T47D (cell line): Measurements from ENCODE around the gene STRIP2.
"Not testable (repeated sequence)": the region's sequence is repeated elsewhere in the genome, so short reads cannot be mapped to it uniquely, and the experiment has no call there.

Source experiments
- DNase-seq, 2 experiments: peaks; one replicate each; pipeline versions ENCODE4 v3.0.0 to v3.0.0-alpha.2; 2011 to 2012; ENCODE audit warnings: low read depth in 1 of 2, low spot score in 1 of 2
- JUND ChIP-seq: IDR thresholded peaks from 2 replicates; pipeline ENCODE4 v1.6.1; 2012; ENCODE audit warnings: low read depth
- in situ Hi-C: cut with HindIII; loops from 2 replicates; pipeline ENCODE4 v1.10.0; 2016; ENCODE audit warnings: low sequenced_read_pairs, low pct_unique_long_range_greater_than_20kb

STRIP2 gene

DNA sequence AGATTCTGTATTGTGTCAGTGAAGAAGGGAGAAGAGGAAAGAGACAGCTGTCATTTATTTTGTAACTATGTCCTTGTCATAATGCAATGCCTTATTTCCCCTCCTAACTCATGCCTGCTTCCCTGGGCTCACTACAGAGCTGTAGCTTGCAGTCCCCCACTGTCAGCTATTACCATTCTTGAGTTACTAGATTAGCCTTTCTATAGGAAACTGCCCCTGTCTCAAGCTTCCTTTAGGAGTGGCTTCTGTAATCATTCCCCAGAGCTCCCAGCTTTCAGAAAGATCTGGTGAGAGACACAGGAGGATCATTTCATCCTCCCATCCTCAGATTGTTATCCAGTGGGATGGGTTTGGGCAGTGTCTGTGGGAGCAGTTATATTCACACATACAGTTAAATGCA is 35.7 kb downstream of the STRIP2 start:
- TF ChIP-seq JUND, result no peak
- DNase-seq, result no peak
- in situ Hi-C loops, result no loop called here

DNA sequence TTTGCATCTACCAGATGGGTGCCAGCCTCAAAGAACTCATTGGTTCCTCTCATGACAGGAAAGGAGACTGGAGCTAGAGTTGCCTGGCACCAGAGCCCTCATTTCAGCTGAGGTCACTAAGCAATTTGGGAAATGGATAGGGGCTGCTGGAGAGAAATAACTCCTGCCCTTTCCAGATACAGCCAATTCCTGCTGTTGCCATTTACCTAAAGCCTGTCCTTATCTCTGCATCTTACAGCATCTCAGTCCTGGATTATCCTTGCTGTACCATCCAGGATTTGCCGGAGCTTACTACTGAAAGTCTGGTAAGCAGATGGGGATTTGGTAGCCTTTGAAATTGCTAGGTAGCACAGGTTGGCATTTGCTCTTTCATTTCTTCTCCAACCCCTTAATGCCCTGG is 36.2 kb downstream of the STRIP2 start:
- in situ Hi-C loops, result no loop called here
- DNase-seq, result no peak
- no peak for TF ChIP-seq JUND

DNA sequence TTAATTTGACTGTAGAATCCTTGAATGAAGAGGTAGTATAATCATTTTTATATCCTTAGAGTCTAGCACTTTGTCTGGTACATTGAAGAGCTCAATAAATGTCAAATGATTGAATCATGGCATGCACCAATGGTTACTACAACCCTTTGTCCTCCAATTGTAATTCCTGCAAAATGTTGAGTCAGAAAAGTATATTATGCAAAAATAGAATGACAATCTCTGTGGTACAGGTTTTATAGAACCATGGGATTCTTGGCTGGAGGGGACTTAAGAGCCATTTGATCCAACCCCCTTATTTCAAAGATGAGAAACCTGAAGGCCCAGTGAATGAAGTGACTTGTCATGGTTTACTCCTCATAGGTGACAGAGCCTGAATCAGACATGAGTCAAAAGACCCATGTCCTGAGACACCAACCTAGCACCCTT is 37.2 kb downstream of the STRIP2 start:
- in situ Hi-C loops, result no loop called here
- no peak for DNase-seq
- TF ChIP-seq JUND, result no peak

DNA sequence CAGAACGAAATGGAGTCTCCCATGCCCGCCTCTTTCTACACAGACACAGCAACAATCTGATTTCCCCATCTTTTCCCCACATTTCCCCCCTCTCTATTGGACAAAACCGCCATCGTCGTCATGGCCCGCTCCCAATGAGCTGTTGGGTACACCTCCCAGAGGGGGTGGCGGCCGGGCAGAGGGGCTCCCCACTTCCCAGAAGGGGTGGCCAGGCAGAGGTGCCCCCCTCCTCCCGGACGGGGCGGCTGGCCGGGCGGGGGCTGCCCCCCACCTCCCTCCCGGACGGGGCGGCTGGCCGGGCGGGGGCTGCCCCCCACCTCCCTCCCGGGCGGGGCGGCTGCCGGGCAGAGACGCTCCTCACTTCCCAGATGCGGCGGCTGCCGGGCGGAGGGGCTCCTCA is 41.7 kb downstream of the STRIP2 start:
- DNase-seq, in situ Hi-C loops: not testable (repeated sequence)

DNA sequence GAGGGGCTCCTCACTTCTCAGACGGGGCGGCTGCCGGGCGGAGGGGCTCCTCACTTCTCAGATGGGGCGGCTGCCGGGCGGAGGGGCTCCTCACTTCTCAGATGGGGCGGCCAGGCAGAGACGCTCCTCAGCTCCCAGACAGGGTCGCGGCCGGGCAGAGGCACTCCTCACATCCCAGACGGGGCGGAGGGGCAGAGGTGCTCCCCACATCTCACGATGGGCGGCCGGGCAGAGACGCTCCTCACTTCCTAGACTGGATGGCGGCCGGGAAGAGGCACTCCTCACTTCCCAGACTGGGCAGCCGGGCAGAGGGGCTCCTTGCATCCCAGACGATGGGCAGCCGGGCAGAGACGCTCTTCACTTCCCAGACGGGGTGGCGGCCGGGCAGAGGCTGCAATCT is 42.2 kb downstream of the STRIP2 start:
- in situ Hi-C loops, DNase-seq: not testable (repeated sequence)

DNA sequence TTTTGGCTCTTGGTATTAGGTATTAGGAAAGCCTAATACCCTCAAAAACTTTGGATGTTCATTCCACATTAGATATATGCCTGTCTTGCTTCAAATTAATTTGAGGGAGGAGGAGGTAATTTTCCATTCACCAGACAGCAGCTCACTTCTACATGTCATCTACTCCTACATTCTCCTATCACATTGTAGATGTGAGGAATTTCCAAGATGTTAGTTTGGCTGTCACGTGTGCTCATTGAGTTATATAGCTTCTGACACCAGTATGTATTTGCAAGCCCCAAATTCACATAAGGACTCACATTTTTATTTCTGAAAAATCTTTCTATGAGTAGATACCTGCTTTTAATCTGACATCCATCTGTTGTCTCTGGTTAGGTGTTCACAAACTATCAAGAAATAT is 45.6 kb downstream of the STRIP2 start:
- in situ Hi-C loops, result no loop called here
- DNase-seq, result no peak
- no peak for TF ChIP-seq JUND

DNA sequence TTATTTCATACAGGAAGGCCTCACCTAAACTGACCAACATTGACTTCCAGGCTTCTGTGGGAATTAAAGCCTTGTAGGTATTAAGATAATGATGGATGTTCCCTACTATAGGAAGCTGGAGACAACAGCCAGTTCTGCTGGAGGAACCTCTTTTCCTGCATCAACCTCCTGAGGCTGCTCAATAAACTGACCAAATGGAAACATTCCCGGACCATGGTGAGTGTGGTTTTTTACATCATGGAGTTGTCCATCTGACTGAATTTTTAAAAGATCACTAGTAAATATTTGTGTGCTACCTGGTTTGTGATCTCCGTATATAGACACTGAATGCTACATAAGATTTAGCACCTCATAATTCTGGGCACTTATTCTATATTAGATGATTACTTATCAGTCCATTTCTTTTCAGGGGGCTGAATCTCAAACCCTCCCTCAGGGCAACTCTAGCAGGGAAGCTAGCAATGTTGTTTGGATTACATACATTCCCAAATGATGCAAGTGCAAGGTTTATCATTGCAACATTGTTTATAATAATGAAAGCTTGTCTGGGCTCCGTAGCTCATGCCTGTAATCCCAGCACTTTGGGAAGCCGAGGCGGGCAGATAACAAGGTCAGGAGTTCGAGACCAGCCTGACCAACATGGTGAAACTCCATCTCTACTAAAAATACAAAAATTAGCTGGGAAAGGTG is 46.6 kb downstream of the STRIP2 start:
- no peak for TF ChIP-seq JUND
- in situ Hi-C loops, result no loop called here
- DNase-seq, result no peak

DNA sequence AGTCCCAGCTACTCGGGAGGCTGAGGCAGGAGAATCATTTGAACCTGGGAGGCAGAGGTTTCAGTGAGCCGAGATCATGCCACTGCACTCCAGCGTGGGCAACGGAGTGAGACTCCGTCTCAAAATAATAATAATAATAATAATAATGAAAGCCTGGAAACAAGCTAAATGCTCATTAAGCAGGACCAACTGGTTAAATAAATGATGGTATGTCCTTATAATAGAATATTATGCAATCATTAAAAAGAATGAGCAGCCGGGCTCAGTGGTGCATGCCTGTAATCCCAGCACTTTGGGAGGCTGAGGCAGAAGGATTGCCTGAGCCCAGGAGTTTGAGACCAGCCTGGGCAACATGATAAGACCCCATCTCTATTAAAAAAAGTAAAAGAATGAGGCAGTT is 47.1 kb downstream of the STRIP2 start:
- in situ Hi-C loops, DNase-seq: not testable (repeated sequence)

DNA sequence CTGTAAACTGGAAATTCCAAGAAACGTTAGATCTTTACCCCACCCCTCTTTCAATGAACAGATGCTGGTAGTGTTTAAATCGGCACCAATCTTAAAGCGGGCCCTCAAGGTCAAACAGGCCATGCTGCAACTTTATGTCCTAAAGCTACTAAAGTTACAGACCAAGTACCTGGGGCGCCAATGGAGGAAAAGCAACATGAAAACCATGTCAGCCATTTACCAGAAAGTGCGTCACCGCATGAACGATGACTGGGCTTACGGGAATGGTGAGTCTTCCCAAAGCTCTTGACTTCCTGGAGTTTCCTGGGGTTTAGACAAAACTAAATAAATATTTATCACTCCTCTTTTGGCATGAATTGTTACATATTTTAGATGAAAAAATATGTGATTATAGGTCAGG is 48.5 kb downstream of the STRIP2 start:
- in situ Hi-C loops, result no loop called here
- TF ChIP-seq JUND, result no peak
- no peak for DNase-seq

DNA sequence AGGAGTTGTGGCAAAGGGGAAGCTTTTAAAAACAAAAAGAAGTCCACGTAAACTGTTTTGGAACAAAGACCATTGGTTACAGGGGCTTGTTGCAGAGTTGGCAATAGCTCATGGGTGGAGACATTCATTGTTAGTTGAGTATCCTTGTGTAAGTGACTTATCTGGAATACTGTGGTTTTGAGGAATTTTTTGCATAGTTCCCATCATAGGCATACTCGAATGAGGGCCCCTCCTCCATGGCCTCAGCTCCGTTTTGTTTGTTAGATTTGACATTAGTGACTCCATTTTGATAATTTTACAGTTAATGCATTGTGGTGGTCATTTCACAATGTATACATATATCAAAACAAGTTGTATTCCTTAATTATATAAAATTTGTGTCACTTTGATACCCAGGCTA is 55.3 kb downstream of the STRIP2 start:
- in situ Hi-C loops, result no loop called here
- DNase-seq, result no peak
- TF ChIP-seq JUND, result no peak

DNA sequence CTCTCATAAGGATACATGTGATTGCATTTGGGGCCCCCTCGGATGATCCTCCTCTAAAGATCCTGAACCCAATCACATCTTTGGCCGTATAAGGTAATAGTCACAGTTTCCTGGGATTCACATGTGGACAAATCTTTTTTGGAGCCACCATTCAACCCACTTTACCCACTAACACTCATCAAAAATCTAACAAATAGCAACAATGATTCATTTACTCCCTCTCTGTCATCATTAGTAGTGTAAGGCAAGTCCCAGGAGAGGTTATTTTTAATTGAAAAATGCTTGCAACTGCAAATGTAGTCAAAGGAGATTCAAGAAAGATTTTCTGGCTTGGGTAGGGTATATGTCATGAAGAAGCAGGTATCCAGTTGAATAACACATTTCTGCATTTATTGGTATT is 58.2 kb downstream of the STRIP2 start:
- no peak for DNase-seq
- no peak for TF ChIP-seq JUND
- in situ Hi-C loops, result no loop called here

DNA sequence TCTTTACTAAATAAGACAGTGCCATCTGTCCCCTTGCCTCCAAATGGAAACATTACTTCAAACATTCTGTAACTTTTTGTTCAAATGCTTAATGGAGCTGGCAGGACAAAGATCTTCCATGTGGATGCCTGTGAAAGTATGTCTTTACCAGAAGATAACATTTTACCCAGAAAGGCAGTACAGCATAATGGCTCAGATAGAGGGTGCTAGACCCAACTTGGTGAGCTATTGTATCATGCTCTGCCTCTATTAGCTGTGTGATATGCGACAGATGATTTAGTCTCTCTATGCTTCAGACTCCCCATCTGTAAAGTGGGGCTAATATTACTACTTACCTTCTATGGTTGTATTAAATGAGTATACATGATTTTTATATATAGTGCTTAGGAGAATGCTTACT is 59.3 kb downstream of the STRIP2 start:
- DNase-seq, result no peak
- in situ Hi-C loops, result no loop called here
- no peak for TF ChIP-seq JUND

DNA sequence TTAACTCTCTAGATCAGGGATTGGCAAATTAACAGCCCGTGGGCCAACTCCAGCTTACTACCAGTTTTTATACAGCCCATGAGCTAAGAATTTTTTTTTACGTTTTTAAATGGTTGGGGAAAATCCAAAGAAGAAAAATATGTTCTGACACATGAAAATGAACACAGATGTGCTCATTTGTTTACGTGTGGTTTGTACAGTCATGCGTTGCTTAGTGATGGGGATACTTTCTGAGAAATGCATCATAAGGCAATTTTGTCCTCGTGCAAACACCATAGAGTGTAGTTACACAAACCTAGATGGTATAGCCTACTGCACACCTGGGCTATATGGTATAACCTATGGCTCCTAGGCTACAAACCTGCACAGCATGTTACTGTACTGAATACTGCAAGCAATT is 59.8 kb downstream of the STRIP2 start:
- in situ Hi-C loops, result no loop called here
- DNase-seq, result no peak
- TF ChIP-seq JUND, result no peak

DNA sequence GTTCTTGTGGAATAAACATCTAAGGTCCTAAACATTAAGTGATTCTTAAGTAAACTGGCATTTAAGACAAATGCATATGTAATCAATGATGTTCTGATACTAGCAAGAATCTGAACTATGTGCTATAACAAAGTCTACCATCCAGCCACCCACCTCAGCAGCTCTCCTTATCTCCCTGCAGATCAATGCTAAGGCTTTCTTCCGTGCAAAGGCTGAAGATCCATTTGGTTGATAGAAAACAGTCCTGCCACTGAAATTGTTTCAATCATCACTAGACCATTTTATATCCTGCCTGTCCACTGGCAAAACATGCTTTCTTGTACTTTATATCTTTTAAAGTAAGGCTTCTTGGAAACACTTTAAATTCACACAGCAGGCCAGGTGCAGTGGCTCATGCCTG is 61.8 kb downstream of the STRIP2 start:
- in situ Hi-C loops, result no loop called here
- peak in 1 of 2 experiments; percentile 12 for DNase-seq
- TF ChIP-seq JUND, result no peak
